Kidney epithelial cell (primary cell): ENCODE results near the gene RBM6. TPM values are rescaled to one million over a fixed set of nuclear protein-coding genes. Genes with fewer than 3 reads are reported as not detected.

Experiments
- DNase-seq: peaks from one replicate; pipeline ENCODE4 v3.0.0-alpha.2; 2010; ENCODE audit warnings: low read depth
- H3K27me3 ChIP-seq: 2 replicates; pipeline ENCODE4 v1.6.0; 2011; ENCODE audit warnings: low read length; ENCODE audit not compliant: control insufficient read depth, insufficient read depth
- H3K36me3 ChIP-seq: 2 replicates; pipeline ENCODE4 v1.5.1; 2011; ENCODE audit warnings: low read length; ENCODE audit not compliant: control insufficient read depth, insufficient read depth
- H3K4me3 ChIP-seq: 2 replicates; pipeline ENCODE4 v1.5.1; 2011; ENCODE audit warnings: low read depth, mild to moderate bottlenecking, control low read depth, low read length
- total RNA-seq: library from RNA; depleted of rRNA; stranded (reverse); fragments of >200 nt; gene quantifications from 2 replicates; pipeline ENCODE4 v1.2.3, GENCODE V29; 2015
- TF ChIP-seq, protein P1 (sequence below): IDR thresholded peaks from 2 replicates; pipeline ENCODE4 v1.5.1; 2011; ENCODE audit warnings: mild to moderate bottlenecking, moderate library complexity, low read length, control low read depth, inconsistent platforms; ENCODE audit not compliant: insufficient read depth, poor library complexity, severe bottlenecking

RBM6 gene
- total RNA-seq, 1 donor from 2014 or later = 41.5 TPM

DNA sequence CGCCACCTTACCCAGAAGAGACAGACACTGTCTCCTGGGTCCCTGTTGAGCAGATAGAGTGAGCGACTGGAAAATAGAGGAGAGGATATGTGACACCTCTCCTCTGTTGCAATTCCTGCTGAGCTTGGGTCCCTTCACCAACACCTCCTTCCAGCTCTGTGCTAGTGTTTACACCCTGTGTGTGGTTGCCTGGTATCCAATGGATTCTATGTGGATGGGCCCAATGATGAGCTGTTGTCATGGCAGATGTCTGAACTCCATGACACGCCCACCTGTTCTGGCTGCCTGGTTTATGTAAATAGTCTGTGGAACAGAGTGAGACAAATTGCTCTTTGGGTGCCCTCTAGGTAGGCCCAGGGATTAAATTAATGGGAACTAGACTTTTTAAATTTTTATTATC lies 172.5 kb downstream of the RBM6 start:
- TF ChIP-seq, protein P1, sequence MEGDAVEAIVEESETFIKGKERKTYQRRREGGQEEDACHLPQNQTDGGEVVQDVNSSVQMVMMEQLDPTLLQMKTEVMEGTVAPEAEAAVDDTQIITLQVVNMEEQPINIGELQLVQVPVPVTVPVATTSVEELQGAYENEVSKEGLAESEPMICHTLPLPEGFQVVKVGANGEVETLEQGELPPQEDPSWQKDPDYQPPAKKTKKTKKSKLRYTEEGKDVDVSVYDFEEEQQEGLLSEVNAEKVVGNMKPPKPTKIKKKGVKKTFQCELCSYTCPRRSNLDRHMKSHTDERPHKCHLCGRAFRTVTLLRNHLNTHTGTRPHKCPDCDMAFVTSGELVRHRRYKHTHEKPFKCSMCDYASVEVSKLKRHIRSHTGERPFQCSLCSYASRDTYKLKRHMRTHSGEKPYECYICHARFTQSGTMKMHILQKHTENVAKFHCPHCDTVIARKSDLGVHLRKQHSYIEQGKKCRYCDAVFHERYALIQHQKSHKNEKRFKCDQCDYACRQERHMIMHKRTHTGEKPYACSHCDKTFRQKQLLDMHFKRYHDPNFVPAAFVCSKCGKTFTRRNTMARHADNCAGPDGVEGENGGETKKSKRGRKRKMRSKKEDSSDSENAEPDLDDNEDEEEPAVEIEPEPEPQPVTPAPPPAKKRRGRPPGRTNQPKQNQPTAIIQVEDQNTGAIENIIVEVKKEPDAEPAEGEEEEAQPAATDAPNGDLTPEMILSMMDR = no peak
- H3K36me3 ChIP-seq = peaks cover 5% of the 10 kb centered on the region
- DNase-seq = no peak
- no peak overlapping the region for H3K4me3 ChIP-seq
- no peaks in the 10 kb centered on the region for H3K27me3 ChIP-seq

DNA sequence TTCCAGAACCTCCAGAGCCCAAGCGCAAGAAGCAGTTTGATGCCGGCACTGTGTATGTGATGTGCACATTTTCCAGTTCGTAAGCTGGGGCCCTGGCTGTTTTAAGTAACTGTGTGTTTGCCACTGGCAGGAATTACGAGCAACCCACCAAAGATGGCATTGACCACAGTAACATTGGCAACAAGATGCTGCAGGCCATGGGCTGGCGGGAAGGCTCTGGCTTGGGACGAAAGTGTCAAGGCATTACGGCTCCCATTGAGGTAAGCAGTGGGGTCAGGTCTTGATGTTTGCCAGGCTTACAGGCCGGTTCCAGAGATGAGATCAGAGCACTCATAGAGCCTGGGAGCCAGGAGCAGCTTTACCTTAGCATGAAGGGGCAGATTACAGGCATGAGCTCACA lies 177.2 kb downstream of the RBM6 start:
- DNase-seq = no peak
- TF ChIP-seq, protein P1 = no peak
- H3K27me3 ChIP-seq = no peaks in the 10 kb centered on the region
- H3K4me3 ChIP-seq = no peak overlapping the region
- peaks cover 5% of the 10 kb centered on the region for H3K36me3 ChIP-seq

DNA sequence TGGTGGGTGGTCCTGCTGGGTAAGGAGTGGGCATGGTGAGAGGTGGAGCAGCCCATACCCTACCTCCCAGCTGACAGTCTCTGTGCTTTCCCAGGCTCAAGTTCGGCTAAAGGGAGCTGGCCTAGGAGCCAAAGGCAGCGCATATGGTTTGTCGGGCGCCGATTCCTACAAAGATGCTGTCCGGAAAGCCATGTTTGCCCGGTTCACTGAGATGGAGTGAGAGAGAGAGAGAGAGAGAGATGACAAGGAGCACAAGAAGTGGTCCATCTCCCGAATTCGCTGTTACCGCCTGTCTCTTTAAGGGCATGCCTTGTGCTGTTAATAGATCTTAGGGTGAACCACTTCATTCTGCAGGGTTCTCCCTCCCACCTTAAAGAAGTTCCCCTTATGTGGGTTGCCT lies 178.3 kb downstream of the RBM6 start:
- H3K27me3 ChIP-seq = no peaks in the 10 kb centered on the region
- H3K36me3 ChIP-seq = peaks cover 5% of the 10 kb centered on the region
- TF ChIP-seq, protein P1 = no peak
- no peak for DNase-seq
- no peak overlapping the region for H3K4me3 ChIP-seq

DNA sequence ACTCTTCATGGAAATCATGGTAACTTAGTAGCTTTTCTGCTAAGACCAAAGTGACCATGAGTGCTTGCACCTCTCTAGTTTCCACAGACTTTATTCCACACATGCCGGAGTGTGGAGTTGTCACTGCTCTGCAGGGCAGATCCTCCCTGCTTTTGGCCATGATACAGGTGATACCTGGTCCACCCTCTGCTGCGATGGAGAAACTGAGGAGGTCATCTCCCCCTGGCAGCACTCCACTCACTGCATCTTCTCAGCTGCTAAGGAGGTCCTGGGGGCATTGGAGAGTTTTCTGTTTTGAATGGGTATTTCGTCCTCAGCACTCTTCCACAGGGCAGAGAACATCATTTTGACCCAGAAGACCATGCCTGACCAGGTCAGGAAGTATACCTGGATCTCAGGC lies 179.8 kb downstream of the RBM6 start:
- peaks cover 5% of the 10 kb centered on the region for H3K36me3 ChIP-seq
- no peak for DNase-seq
- H3K4me3 ChIP-seq = no peak overlapping the region
- H3K27me3 ChIP-seq = peaks cover 1% of the 10 kb centered on the region
- TF ChIP-seq, protein P1 = no peak

DNA sequence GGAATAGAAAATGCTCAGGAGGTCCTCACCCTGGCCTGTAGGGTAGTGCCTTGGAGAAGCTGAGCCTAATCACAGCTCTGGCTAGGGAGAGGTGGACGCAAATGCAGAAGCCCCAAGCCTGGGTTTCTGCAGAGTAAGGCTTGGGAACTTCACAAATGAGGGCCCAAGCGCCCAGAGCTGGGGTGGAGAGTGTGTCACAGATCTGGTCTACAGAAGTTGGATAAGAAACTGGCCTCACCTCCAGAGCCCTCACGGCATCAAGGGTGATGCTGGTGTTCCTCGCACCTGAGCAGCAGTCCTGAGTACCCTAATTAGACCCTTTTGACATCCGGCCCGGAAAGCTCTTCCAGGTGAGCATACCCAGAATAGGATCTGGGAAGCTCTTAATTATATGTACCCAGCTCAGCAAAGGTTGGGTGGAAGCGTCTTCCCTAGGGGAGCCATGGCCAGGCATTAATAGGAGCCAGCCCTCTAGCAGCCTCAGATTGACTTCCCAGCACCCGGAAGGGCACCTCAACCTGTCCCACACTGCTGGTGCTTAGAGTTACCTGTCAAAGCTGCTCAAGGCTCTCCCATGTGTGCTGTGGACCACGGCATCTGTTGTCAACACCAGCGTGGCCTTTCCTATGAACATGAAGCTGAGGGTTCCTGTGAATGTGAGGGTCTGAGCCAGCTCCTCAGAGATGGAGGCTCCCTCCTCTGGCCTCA lies 180.6 kb downstream of the RBM6 start:
- H3K36me3 ChIP-seq = peaks cover 1% of the 10 kb centered on the region

More for the DNA sequence above, 180.6 kb downstream of the RBM6 start:
- no peak overlapping the region for H3K4me3 ChIP-seq
- peaks cover 2% of the 10 kb centered on the region for H3K27me3 ChIP-seq
- DNase-seq = no peak
- TF ChIP-seq, protein P1 = no peak
